ENCODE measurements around the gene TTLL4.
"Not testable (repeated sequence)": the region's sequence is repeated elsewhere in the genome, so short reads cannot be mapped to it uniquely, and the experiment has no call there.

Gene TTLL4

GRCh38 chr2:218746960-218747359 lies 36.3 kb downstream of the TTLL4 start:
- DNase-seq: no peak

GRCh38 chr2:218748741-218749441 lies 38.3 kb downstream of the TTLL4 start:
- DNase-seq: no peak

GRCh38 chr2:218754201-218754600 lies 43.6 kb downstream of the TTLL4 start:
- DNase-seq: no peak

- no peak for DNase-seq
These were observed 44.1 kb downstream of the TTLL4 start for GRCh38 chr2:218754781-218755180.

- no peak for DNase-seq
These were observed 44.5 kb downstream of the TTLL4 start for GRCh38 chr2:218755198-218755566.

- no peak for DNase-seq
These were observed 45.2 kb downstream of the TTLL4 start for GRCh38 chr2:218755567-218756404.

GRCh38 chr2:218756599-218757377 lies 46.2 kb downstream of the TTLL4 start:
- no peak for DNase-seq

GRCh38 chr2:218761795-218762194 lies 51.2 kb downstream of the TTLL4 start:
- no peak for DNase-seq

GRCh38 chr2:218772759-218773158 lies 62.1 kb downstream of the TTLL4 start:
- not testable (repeated sequence) for DNase-seq

GRCh38 chr2:218773881-218774280 lies 63.2 kb downstream of the TTLL4 start:
- no peak for DNase-seq

- no peak for DNase-seq
These were observed 65.9 kb downstream of the TTLL4 start for GRCh38 chr2:218776488-218776887.

GRCh38 chr2:218777276-218777990 lies 66.8 kb downstream of the TTLL4 start:
- DNase-seq: no peak

GRCh38 chr2:218780046-218780445 lies 69.4 kb downstream of the TTLL4 start:
- no peak for DNase-seq

GRCh38 chr2:218780851-218781690 lies 70.4 kb downstream of the TTLL4 start:
- DNase-seq: no peak

- peak; percentile 15 for DNase-seq
These were observed 71.3 kb downstream of the TTLL4 start, which contains the start of gene CYP27A1 for GRCh38 chr2:218781691-218782527. CYP27A1 (plus strand) TSS chr2:218782147; CDS start chr2:218782183, 36 bp downstream.

GRCh38 chr2:218782528-218782844 lies 71.9 kb downstream of the TTLL4 start:
- DNase-seq: no peak

GRCh38 chr2:218783688-218784087 lies 73.1 kb downstream of the TTLL4 start:
- no peak for DNase-seq

GRCh38 chr2:218785103-218785502 lies 74.5 kb downstream of the TTLL4 start:
- no peak for DNase-seq

GRCh38 chr2:218786133-218786532 lies 75.5 kb downstream of the TTLL4 start:
- no peak for DNase-seq

- DNase-seq: no peak
These were observed 78.1 kb downstream of the TTLL4 start for GRCh38 chr2:218788529-218789255.

All from DMS79 (cell line).